ENCODE results near the gene NDE1. TPM values are rescaled to one million over a fixed set of nuclear protein-coding genes. Genes with fewer than 3 reads are reported as not detected.

NDE1 gene
- total and polyA plus RNA-seq, 8 donors, result 37.1 to 71.7 (median 50.7) TPM

GRCh38 chr16:15765880-15766279 is 115.8 kb downstream of the NDE1 start:
- DNase-seq (peak in 2 of 4 donors; percentile 34 to 48), ATAC-seq (peak; percentile 95)
- Histone ChIP-seq H3K4me3 (no peak overlapping the region), H3K4me1 (no peaks in the 10 kb centered on the region), H3K9me3 (no peaks in the 10 kb centered on the region), H3K27ac (no peak overlapping the region), H3K36me3 (no peaks in the 10 kb centered on the region), H3K27me3 (no peaks in the 10 kb centered on the region)
- peak; percentile 55 to 57 for TF ChIP-seq CTCF (IDR thresholded peaks at IDR 0.05)
- intact Hi-C loops (cut with DNase I), result no loop called here

- Histone ChIP-seq H3K4me1 (no peaks in the 10 kb centered on the region), H3K36me3 (no peaks in the 10 kb centered on the region), H3K9me3 (no peaks in the 10 kb centered on the region), H3K27ac (no peak overlapping the region), H3K4me3 (no peak overlapping the region), H3K27me3 (no peaks in the 10 kb centered on the region)
- TF ChIP-seq CTCF (IDR thresholded peaks at IDR 0.05), result no peak
- no peak for DNase-seq
- no peak for ATAC-seq
- intact Hi-C loops (cut with DNase I), result no loop called here
Measured at GRCh38 chr16:15766918-15767317, 116.9 kb downstream of the NDE1 start.

GRCh38 chr16:15768201-15768600 is 118.2 kb downstream of the NDE1 start:
- Histone ChIP-seq H3K27me3 (no peaks in the 10 kb centered on the region), H3K36me3 (no peaks in the 10 kb centered on the region), H3K27ac (no peak overlapping the region), H3K4me1 (no peaks in the 10 kb centered on the region), H3K9me3 (no peaks in the 10 kb centered on the region), H3K4me3 (no peak overlapping the region)
- DNase-seq (no peak), ATAC-seq (no peak)
- intact Hi-C loops (cut with DNase I), result no loop called here
- TF ChIP-seq CTCF (IDR thresholded peaks at IDR 0.05), result no peak

- Histone ChIP-seq H3K4me3 (no peak overlapping the region), H3K9me3 (no peaks in the 10 kb centered on the region), H3K4me1 (no peaks in the 10 kb centered on the region), H3K27me3 (no peaks in the 10 kb centered on the region), H3K27ac (no peak overlapping the region), H3K36me3 (no peaks in the 10 kb centered on the region)
- no peak for ATAC-seq
- no peak for DNase-seq
- no peak for TF ChIP-seq CTCF (IDR thresholded peaks at IDR 0.05)
- intact Hi-C loops (cut with DNase I), result no loop called here
Measured at GRCh38 chr16:15769239-15769638, 119.2 kb downstream of the NDE1 start.

GRCh38 chr16:15770107-15770506 is 120.1 kb downstream of the NDE1 start:
- H3K9me3 ChIP-seq, result no peaks in the 10 kb centered on the region
- no peaks in the 10 kb centered on the region for H3K36me3 ChIP-seq
- DNase-seq (no peak), ATAC-seq (peak; percentile 20)
- no peak overlapping the region for H3K4me3 ChIP-seq
- no peaks in the 10 kb centered on the region for H3K4me1 ChIP-seq
- H3K27ac ChIP-seq, result no peak overlapping the region
- intact Hi-C loops (cut with DNase I), result no loop called here
- no peak for TF ChIP-seq CTCF (IDR thresholded peaks at IDR 0.05)
- H3K27me3 ChIP-seq, result no peaks in the 10 kb centered on the region
